ENCODE measurements around the gene ZNF148.
"Not testable (repeated sequence)": the region's sequence is repeated elsewhere in the genome, so short reads cannot be mapped to it uniquely, and the experiment has no call there.

Gene ZNF148

DNA sequence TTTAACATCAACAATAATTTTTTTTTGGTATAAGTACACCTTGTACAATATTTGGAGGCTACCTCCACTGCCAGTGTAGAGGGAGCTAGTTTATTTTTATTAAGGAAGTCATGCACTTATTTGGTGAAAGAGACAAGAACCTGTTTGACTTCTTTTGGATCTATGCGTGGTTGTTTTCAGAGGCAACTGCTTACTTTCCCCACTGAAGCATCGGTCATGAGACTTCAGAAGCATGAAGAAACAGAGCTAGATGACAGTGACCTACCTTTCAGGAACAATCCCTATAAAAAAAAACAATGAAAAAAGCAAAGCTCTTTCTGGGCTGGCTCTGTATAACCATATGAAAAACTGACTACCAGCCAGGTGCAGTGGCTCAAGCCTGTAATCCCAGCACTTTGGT lies 20.0 kb upstream of the ZNF148 start:
- Histone ChIP-seq H3K4me3 (replicated peaks; ENCODE audit: insufficient read depth, low read length) (no peak overlapping the region), H3K27me3 (ENCODE audit: insufficient read depth, poor library complexity, severe bottlenecking) (no peaks in the 10 kb centered on the region), H3K27ac (replicated peaks) (no peak overlapping the region)
- no peak for DNase-seq (ENCODE audit: low read depth in 1 of 2, low spot score in 1 of 2)
- TF ChIP-seq REST (IDR thresholded peaks at IDR 0.05; ENCODE audit: insufficient replicate concordance, low read depth) (no peak), CTCF (IDR thresholded peaks at IDR 0.05; ENCODE audit: insufficient read depth, low read length) (no peak), POLR2AphosphoS5 (IDR thresholded peaks at IDR 0.05; ENCODE audit: low read depth) (no peak), GABPA (IDR thresholded peaks at IDR 0.05; ENCODE audit: low read depth) (no peak), SPI1 (IDR thresholded peaks at IDR 0.05; ENCODE audit: borderline replicate concordance, low read depth) (no peak)

DNA sequence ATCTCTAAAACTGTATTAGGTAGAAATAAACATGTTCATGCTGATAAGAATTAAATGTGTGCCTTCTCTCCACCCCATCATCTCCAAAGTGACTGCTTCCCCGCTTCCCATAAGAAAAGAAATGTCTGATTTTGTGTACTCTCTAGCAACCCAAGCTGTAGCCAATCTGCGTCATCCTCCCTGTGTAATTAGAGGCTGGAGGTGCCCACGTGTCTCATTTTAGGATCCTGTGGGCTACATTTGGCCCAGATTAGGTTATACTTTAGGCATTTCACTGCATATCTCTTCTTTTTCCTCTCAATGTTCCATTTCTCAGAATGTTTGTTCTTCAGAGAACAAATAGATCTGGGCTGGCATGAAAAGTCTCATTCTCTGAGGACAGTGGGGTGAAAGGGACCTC lies 19.3 kb upstream of the ZNF148 start:
- H3K4me3 ChIP-seq (replicated peaks; ENCODE audit: insufficient read depth, low read length), result no peak overlapping the region
- no peak overlapping the region for H3K27ac ChIP-seq (replicated peaks)
- TF ChIP-seq SPI1 (IDR thresholded peaks at IDR 0.05; ENCODE audit: borderline replicate concordance, low read depth) (no peak), REST (IDR thresholded peaks at IDR 0.05; ENCODE audit: insufficient replicate concordance, low read depth) (no peak), CTCF (IDR thresholded peaks at IDR 0.05; ENCODE audit: insufficient read depth, low read length) (no peak), GABPA (IDR thresholded peaks at IDR 0.05; ENCODE audit: low read depth) (no peak), POLR2AphosphoS5 (IDR thresholded peaks at IDR 0.05; ENCODE audit: low read depth) (no peak)
- DNase-seq (ENCODE audit: low read depth in 1 of 2, low spot score in 1 of 2), result no peak
- no peaks in the 10 kb centered on the region for H3K27me3 ChIP-seq (ENCODE audit: insufficient read depth, poor library complexity, severe bottlenecking)

GRCh38 chr3:125389282-125389681 lies 14.2 kb upstream of the ZNF148 start:
- TF ChIP-seq REST (IDR thresholded peaks at IDR 0.05; ENCODE audit: insufficient replicate concordance, low read depth) (no peak), GABPA (IDR thresholded peaks at IDR 0.05; ENCODE audit: low read depth) (no peak), SPI1 (IDR thresholded peaks at IDR 0.05; ENCODE audit: borderline replicate concordance, low read depth) (no peak), CTCF (IDR thresholded peaks at IDR 0.05; ENCODE audit: insufficient read depth, low read length) (no peak), POLR2AphosphoS5 (IDR thresholded peaks at IDR 0.05; ENCODE audit: low read depth) (no peak)
- H3K27me3 ChIP-seq (ENCODE audit: insufficient read depth, poor library complexity, severe bottlenecking), result no peaks in the 10 kb centered on the region
- DNase-seq (ENCODE audit: low read depth in 1 of 2, low spot score in 1 of 2), result no peak
- H3K4me3 ChIP-seq (replicated peaks; ENCODE audit: insufficient read depth, low read length), result no peak overlapping the region
- H3K27ac ChIP-seq (replicated peaks), result no peak overlapping the region

- not testable (repeated sequence) for DNase-seq (ENCODE audit: low read depth in 1 of 2, low spot score in 1 of 2); H3K27me3 ChIP-seq (ENCODE audit: insufficient read depth, poor library complexity, severe bottlenecking); H3K4me3 ChIP-seq (replicated peaks; ENCODE audit: insufficient read depth, low read length); H3K27ac ChIP-seq (replicated peaks)
Observed at GRCh38 chr3:125388369-125388768, 13.2 kb upstream of the ZNF148 start.
